ENCODE measurements around the gene CARNS1. TPM values are rescaled to one million over a fixed set of nuclear protein-coding genes. Genes with fewer than 3 reads are reported as not detected.

The CARNS1 gene
- total and polyA plus RNA-seq, 9 of the 15 experiments (the other 6 are each of a cell fraction or from before 2014, with no cell fraction given), result 0.01 to 0.18 (median 0.06) TPM; not detected in 3

- TF ChIP-seq, protein P1, sequence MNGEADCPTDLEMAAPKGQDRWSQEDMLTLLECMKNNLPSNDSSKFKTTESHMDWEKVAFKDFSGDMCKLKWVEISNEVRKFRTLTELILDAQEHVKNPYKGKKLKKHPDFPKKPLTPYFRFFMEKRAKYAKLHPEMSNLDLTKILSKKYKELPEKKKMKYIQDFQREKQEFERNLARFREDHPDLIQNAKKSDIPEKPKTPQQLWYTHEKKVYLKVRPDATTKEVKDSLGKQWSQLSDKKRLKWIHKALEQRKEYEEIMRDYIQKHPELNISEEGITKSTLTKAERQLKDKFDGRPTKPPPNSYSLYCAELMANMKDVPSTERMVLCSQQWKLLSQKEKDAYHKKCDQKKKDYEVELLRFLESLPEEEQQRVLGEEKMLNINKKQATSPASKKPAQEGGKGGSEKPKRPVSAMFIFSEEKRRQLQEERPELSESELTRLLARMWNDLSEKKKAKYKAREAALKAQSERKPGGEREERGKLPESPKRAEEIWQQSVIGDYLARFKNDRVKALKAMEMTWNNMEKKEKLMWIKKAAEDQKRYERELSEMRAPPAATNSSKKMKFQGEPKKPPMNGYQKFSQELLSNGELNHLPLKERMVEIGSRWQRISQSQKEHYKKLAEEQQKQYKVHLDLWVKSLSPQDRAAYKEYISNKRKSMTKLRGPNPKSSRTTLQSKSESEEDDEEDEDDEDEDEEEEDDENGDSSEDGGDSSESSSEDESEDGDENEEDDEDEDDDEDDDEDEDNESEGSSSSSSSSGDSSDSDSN (IDR thresholded peaks at IDR 0.05; ENCODE audit: borderline replicate concordance in 1 of 2, low read depth in 2 of 2, low read length in 2 of 2), result no peak
- TF ChIP-seq CREB1 (IDR thresholded peaks at IDR 0.05) (no peak), CREB1 (CRISPR knock-in tag; IDR thresholded peaks at IDR 0.05) (no peak), RBBP5 (IDR thresholded peaks at IDR 0.05; ENCODE audit: borderline replicate concordance, insufficient read depth, low read length, poor library complexity, severe bottlenecking) (no peak), XRCC5 (IDR thresholded peaks at IDR 0.05; ENCODE audit: low read depth, low read length) (no peak), SPI1 (IDR thresholded peaks at IDR 0.05; ENCODE audit: borderline replicate concordance, low read depth, low read length) (no peak), SREBF2 (CRISPR knock-in tag; IDR thresholded peaks at IDR 0.05) (no peak), GABPB2 (CRISPR knock-in tag; conservative IDR thresholded peaks at IDR 0.05) (no peak), ZNF785 (CRISPR knock-in tag; IDR thresholded peaks at IDR 0.05) (no peak), XRCC4 (IDR thresholded peaks at IDR 0.05; ENCODE audit: extremely low read depth, insufficient read depth, insufficient read length) (no peak), ZNF436 (CRISPR knock-in tag; IDR thresholded peaks at IDR 0.05) (no peak), ETS2 (tag; IDR thresholded peaks at IDR 0.05; ENCODE audit: borderline replicate concordance, poor library complexity, severe bottlenecking) (no peak), BCOR (IDR thresholded peaks at IDR 0.05) (peak; percentile 50; the same call in 1 of the 2 replicates)
- TF ChIP-seq, protein P2, sequence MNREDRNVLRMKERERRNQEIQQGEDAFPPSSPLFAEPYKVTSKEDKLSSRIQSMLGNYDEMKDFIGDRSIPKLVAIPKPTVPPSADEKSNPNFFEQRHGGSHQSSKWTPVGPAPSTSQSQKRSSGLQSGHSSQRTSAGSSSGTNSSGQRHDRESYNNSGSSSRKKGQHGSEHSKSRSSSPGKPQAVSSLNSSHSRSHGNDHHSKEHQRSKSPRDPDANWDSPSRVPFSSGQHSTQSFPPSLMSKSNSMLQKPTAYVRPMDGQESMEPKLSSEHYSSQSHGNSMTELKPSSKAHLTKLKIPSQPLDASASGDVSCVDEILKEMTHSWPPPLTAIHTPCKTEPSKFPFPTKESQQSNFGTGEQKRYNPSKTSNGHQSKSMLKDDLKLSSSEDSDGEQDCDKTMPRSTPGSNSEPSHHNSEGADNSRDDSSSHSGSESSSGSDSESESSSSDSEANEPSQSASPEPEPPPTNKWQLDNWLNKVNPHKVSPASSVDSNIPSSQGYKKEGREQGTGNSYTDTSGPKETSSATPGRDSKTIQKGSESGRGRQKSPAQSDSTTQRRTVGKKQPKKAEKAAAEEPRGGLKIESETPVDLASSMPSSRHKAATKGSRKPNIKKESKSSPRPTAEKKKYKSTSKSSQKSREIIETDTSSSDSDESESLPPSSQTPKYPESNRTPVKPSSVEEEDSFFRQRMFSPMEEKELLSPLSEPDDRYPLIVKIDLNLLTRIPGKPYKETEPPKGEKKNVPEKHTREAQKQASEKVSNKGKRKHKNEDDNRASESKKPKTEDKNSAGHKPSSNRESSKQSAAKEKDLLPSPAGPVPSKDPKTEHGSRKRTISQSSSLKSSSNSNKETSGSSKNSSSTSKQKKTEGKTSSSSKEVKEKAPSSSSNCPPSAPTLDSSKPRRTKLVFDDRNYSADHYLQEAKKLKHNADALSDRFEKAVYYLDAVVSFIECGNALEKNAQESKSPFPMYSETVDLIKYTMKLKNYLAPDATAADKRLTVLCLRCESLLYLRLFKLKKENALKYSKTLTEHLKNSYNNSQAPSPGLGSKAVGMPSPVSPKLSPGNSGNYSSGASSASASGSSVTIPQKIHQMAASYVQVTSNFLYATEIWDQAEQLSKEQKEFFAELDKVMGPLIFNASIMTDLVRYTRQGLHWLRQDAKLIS (CRISPR knock-in tag; IDR thresholded peaks at IDR 0.05), result no peak
- TF ChIP-seq, protein P3, sequence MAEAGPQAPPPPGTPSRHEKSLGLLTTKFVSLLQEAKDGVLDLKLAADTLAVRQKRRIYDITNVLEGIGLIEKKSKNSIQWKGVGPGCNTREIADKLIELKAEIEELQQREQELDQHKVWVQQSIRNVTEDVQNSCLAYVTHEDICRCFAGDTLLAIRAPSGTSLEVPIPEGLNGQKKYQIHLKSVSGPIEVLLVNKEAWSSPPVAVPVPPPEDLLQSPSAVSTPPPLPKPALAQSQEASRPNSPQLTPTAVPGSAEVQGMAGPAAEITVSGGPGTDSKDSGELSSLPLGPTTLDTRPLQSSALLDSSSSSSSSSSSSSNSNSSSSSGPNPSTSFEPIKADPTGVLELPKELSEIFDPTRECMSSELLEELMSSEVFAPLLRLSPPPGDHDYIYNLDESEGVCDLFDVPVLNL (CRISPR knock-in tag; IDR thresholded peaks at IDR 0.05; ENCODE audit: low read depth), result no peak
- TF ChIP-seq, protein P4, sequence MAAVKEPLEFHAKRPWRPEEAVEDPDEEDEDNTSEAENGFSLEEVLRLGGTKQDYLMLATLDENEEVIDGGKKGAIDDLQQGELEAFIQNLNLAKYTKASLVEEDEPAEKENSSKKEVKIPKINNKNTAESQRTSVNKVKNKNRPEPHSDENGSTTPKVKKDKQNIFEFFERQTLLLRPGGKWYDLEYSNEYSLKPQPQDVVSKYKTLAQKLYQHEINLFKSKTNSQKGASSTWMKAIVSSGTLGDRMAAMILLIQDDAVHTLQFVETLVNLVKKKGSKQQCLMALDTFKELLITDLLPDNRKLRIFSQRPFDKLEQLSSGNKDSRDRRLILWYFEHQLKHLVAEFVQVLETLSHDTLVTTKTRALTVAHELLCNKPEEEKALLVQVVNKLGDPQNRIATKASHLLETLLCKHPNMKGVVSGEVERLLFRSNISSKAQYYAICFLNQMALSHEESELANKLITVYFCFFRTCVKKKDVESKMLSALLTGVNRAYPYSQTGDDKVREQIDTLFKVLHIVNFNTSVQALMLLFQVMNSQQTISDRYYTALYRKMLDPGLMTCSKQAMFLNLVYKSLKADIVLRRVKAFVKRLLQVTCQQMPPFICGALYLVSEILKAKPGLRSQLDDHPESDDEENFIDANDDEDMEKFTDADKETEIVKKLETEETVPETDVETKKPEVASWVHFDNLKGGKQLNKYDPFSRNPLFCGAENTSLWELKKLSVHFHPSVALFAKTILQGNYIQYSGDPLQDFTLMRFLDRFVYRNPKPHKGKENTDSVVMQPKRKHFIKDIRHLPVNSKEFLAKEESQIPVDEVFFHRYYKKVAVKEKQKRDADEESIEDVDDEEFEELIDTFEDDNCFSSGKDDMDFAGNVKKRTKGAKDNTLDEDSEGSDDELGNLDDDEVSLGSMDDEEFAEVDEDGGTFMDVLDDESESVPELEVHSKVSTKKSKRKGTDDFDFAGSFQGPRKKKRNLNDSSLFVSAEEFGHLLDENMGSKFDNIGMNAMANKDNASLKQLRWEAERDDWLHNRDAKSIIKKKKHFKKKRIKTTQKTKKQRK (IDR thresholded peaks at IDR 0.05; ENCODE audit: borderline replicate concordance, low read depth, low read length), result no peak
These were observed 27.3 kb downstream of the CARNS1 start (continued) for GRCh38 chr11:67442504-67443404.

Measured in K562 (cell line).